GM23338 (cell line): ENCODE measurements around the gene C20orf141. TPM values are rescaled to one million over a fixed set of nuclear protein-coding genes. Genes with fewer than 3 reads are reported as not detected.
A peak's percentile ranks its signal among the peaks of the same experiment; 100 is the strongest.

Source experiments
- ATAC-seq: fragments of 200-7000 bp; cut with Tn5 transposase; 3 replicates; pipeline ENCODE4 v1.9.1; 2020
- DNase-seq: peaks from one replicate; pipeline ENCODE4 v3.0.0-alpha.2; 2015; ENCODE audit warnings: low spot score
- H2AFZ ChIP-seq: fragments of 200-600 bp; sonication (generic); 2 replicates; pipeline ENCODE4 v1.8.0; 2016; ENCODE audit warnings: antibody characterized with exemption, mild to moderate bottlenecking, moderate library complexity
- H3F3A ChIP-seq: fragments of 200-600 bp; sonication (generic); replicated peaks from 2 replicates; pipeline ENCODE4 v1.8.0; 2017; ENCODE audit warnings: antibody characterized with exemption, mixed run types, low read depth
- H3K27ac ChIP-seq: fragments of 200-600 bp; sonication (generic); 2 replicates; pipeline ENCODE4 v1.6.1; 2016; ENCODE audit warnings: low read depth
- H3K27me3 ChIP-seq: fragments of 200-600 bp; sonication (generic); 2 replicates; pipeline ENCODE4 v1.8.0; 2016; ENCODE audit warnings: mild to moderate bottlenecking, mixed run types, moderate library complexity; ENCODE audit not compliant: insufficient read depth
- H3K36me3 ChIP-seq: fragments of 200-600 bp; sonication (generic); 2 replicates; pipeline ENCODE4 v1.8.0; 2016; ENCODE audit warnings: mild to moderate bottlenecking; ENCODE audit not compliant: insufficient read depth
- H3K4me1 ChIP-seq: fragments of 200-600 bp; sonication (generic); 2 replicates; pipeline ENCODE4 v1.8.0; 2016; ENCODE audit warnings: mild to moderate bottlenecking, moderate library complexity; ENCODE audit not compliant: insufficient read depth
- H3K4me2 ChIP-seq: fragments of 200-600 bp; sonication (generic); 2 replicates; pipeline ENCODE4 v1.7.1; 2017; ENCODE audit warnings: mixed run types
- H3K4me3 ChIP-seq: fragments of 200-600 bp; sonication (generic); 2 replicates; pipeline ENCODE4 v1.6.1; 2016; ENCODE audit warnings: mixed run types
- H3K79me2 ChIP-seq: fragments of 200-600 bp; sonication (generic); replicated peaks from 2 replicates; pipeline ENCODE4 v1.8.0; 2017; ENCODE audit warnings: mild to moderate bottlenecking; ENCODE audit not compliant: insufficient read depth
- H3K9me2 ChIP-seq: fragments of 200-600 bp; sonication (generic); 2 replicates; pipeline ENCODE4 v1.8.0; 2017; ENCODE audit not compliant: insufficient read depth
- H4K20me1 ChIP-seq: fragments of 200-600 bp; sonication (generic); replicated peaks from 2 replicates; pipeline ENCODE4 v1.8.0; 2017; ENCODE audit warnings: mild to moderate bottlenecking; ENCODE audit not compliant: insufficient read depth
- H3K27ac Mint-ChIP-seq: 2 replicates; pipeline ENCODE4 v1.8.0; 2020; ENCODE audit warnings: inconsistent platforms, mild to moderate bottlenecking, moderate library complexity, mixed read lengths
- H3K27me3 Mint-ChIP-seq: 3 replicates; pipeline ENCODE4 v1.8.0; 2022; ENCODE audit warnings: low read depth, mild to moderate bottlenecking, moderate library complexity, mixed read lengths, inconsistent platforms; ENCODE audit not compliant: insufficient read depth, poor library complexity
- H3K36me3 Mint-ChIP-seq: 3 replicates; pipeline ENCODE4 v1.8.0; 2021; ENCODE audit warnings: low read depth, mild to moderate bottlenecking, inconsistent platforms, moderate library complexity, mixed read lengths
- H3K4me1 Mint-ChIP-seq: 3 replicates; pipeline ENCODE4 v1.8.0; 2020; ENCODE audit warnings: mild to moderate bottlenecking, inconsistent platforms, mixed read lengths
- H3K4me3 Mint-ChIP-seq: 3 replicates; pipeline ENCODE4 v1.8.0; 2021; ENCODE audit warnings: moderate library complexity, mild to moderate bottlenecking, inconsistent platforms, mixed read lengths
- H3K9me3 Mint-ChIP-seq: 3 replicates; pipeline ENCODE4 v1.8.0; 2020; ENCODE audit warnings: moderate library complexity, mild to moderate bottlenecking, inconsistent platforms, mixed read lengths
- EZH2phosphoT487 ChIP-seq: fragments of 200-600 bp; sonication (generic); IDR thresholded peaks from one replicate; pipeline ENCODE4 v1.8.1; 2018; ENCODE audit warnings: antibody characterized with exemption; ENCODE audit not compliant: unreplicated experiment
- ZNF114 ChIP-seq: fragments of 250-450 bp; sonication (Bioruptor Pico); IDR thresholded peaks from 2 replicates; pipeline ENCODE4 v1.5.0; 2020; ENCODE audit warnings: mild to moderate bottlenecking, moderate library complexity
- ZNF462 ChIP-seq: fragments of 250-450 bp; sonication (Bioruptor Pico); IDR thresholded peaks from 2 replicates; pipeline ENCODE4 v1.5.0; 2020; ENCODE audit warnings: mild to moderate bottlenecking, moderate library complexity
- polyA plus RNA-seq: library from polyadenylated mRNA; unstranded; fragments of >200 nt; fragmentation: Nextera tagmentation; extraction: Ambion mirVana; gene quantifications from 2 replicates; pipeline ENCODE4 v1.2.1, GENCODE V29; 2016
- total RNA-seq: library from RNA; depleted of rRNA; stranded (reverse); fragments of >200 nt; shearing (Covaris generic); gene quantifications from 2 replicates; pipeline ENCODE4 v1.2.3, GENCODE V29; 2014
- TF ChIP-seq, protein P1 (sequence below): IDR thresholded peaks from 2 replicates; pipeline ENCODE4 v1.6.1; 2016; ENCODE audit warnings: antibody characterized with exemption

Gene C20orf141
- total and polyA plus RNA-seq, 2 experiments from 2014 or later = not detected

DNA sequence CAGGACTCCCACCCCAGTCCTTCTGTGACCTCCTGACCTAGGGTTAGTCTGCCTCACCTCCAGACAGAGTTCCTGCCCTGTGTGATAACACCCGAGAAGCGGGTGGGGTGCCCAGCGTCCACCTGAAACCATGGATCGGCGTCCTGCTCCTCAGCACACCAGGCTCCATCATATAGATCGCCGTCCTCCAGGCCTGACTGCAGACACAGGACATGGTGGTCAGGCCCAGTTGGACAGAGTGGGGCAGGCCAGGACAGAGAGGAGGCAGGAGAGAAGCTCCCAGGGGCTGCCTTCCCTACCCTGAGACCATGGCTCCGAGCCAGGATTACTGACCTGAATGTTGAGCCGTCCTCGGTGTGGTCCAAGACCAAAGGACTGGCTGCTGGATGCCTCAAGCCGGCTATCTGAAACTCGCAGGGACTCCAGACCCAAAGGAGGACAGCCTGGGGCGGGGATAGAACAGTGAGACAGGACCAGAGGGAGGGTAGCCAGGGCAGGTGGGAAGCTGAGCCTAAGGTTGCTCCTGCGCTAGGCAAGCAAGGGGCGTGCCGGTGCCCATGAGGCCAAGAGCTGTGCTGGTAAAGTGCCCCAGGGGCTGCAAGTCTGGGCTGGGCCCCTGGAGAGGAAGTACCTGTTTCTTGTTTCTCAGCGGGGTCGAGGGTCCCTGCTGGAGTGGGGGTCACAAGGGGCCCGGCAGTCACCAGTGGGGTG lies 16.5 kb upstream of the C20orf141 start (continued):
- no peak for TF ChIP-seq ZNF462 (CRISPR knock-in tag)

GRCh38 chr20:2798814-2799213 lies 16.0 kb upstream of the C20orf141 start:
- Histone ChIP-seq H3K4me1 (peaks cover 19% of the 10 kb centered on the region; the same call in 1 of the 2 replicates), H3K4me2 (peak overlapping the region; percentile 98; the same call in 1 of the 2 replicates), H3K27ac (no peak overlapping the region), H3K4me3 (peak overlapping the region; percentile 79; the same call in 1 of the 2 replicates), H3K79me2 (no peaks in the 10 kb centered on the region), H4K20me1 (peaks cover 3% of the 10 kb centered on the region; the same call in 1 of the 2 replicates), H3K27me3 (peaks cover 49% of the 10 kb centered on the region), H2AFZ (no peak overlapping the region; the same call in 1 of the 2 replicates), H3K36me3 (no peaks in the 10 kb centered on the region), H3K9me2 (no peaks in the 10 kb centered on the region), H3F3A (0 out of 2 replicates have a peak, but pooled peaks cover 4% of the 10 kb centered on the region)
- Mint-ChIP-seq H3K27ac (no peak overlapping the region), H3K4me3 (peak overlapping the region; percentile 97), H3K4me1 (peaks cover 26% of the 10 kb centered on the region), H3K36me3 (peaks cover 33% of the 10 kb centered on the region), H3K9me3 (no peaks in the 10 kb centered on the region), H3K27me3 (peaks cover 42% of the 10 kb centered on the region)
- peak; percentile 45 for DNase-seq
- ATAC-seq = peak; percentile 13
- TF ChIP-seq, protein P1, sequence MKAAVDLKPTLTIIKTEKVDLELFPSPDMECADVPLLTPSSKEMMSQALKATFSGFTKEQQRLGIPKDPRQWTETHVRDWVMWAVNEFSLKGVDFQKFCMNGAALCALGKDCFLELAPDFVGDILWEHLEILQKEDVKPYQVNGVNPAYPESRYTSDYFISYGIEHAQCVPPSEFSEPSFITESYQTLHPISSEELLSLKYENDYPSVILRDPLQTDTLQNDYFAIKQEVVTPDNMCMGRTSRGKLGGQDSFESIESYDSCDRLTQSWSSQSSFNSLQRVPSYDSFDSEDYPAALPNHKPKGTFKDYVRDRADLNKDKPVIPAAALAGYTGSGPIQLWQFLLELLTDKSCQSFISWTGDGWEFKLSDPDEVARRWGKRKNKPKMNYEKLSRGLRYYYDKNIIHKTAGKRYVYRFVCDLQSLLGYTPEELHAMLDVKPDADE = no peak
- no peak for TF ChIP-seq EZH2phosphoT487
- TF ChIP-seq ZNF114 (CRISPR knock-in tag) = no peak
